PC-3 (cell line): ENCODE data around the gene TXNDC11. TPM values are rescaled to one million over a fixed set of nuclear protein-coding genes. Genes with fewer than 3 reads are reported as not detected.
"Not testable (repeated sequence)": the region's sequence is repeated elsewhere in the genome, so short reads cannot be mapped to it uniquely, and the experiment has no call there.

Source experiments
- ATAC-seq: fragments of 200-7000 bp; cut with Tn5 transposase; 2 replicates; pipeline ENCODE4 v1.9.1; 2020; ENCODE audit warnings: mild to moderate bottlenecking, moderate library complexity
- BruUV-seq: library from RNA; stranded (reverse); fragments of 400-500 nt; replicated peaks from 2 replicates; lab custom pipeline; 2021; lab: Mats Ljungman, UMichigan
- CTCF ChIA-PET: fragments of 300-600 bp; sonication (Branson Sonifier 250); formaldehyde crosslinking; loops from one replicate; lab custom pipeline; 2022; ENCODE audit warnings: antibody characterized with exemption; lab: Charles Lee
- POLR2A ChIA-PET: fragments of 300-600 bp; sonication (Branson Sonifier 250); formaldehyde crosslinking; loops from one replicate; lab custom pipeline; 2022; ENCODE audit warnings: antibody characterized with exemption; ENCODE audit not compliant: unreplicated experiment; lab: Charles Lee
- DNase-seq: peaks from one replicate; pipeline ENCODE4 v3.0.0-alpha.2; 2015
- H2AFZ ChIP-seq: fragments of 300-600 bp; sonication (generic); 2 replicates; pipeline ENCODE4 v1.6.0; 2016; ENCODE audit warnings: antibody characterized with exemption, low read length
- H3F3A ChIP-seq: fragments of 300-600 bp; sonication (generic); one replicate; pipeline ENCODE4 v1.6.0; 2017; ENCODE audit warnings: antibody characterized with exemption, low read length, control low read depth, mild to moderate bottlenecking; ENCODE audit not compliant: unreplicated experiment
- H3K27ac ChIP-seq: fragments of 300-600 bp; sonication (generic); 2 replicates; pipeline ENCODE4 v1.5.1; 2016; ENCODE audit warnings: mild to moderate bottlenecking, low read length
- H3K27me3 ChIP-seq: fragments of 300-600 bp; sonication (generic); 2 replicates; pipeline ENCODE4 v1.6.1; 2016; ENCODE audit warnings: low read length, mixed read lengths
- H3K36me3 ChIP-seq: fragments of 300-600 bp; sonication (generic); 2 replicates; pipeline ENCODE4 v1.6.1; 2016; ENCODE audit warnings: low read depth, mixed run types, low read length, mixed read lengths
- H3K4me1 ChIP-seq: fragments of 300-600 bp; sonication (generic); 2 replicates; pipeline ENCODE4 v1.5.1; 2016; ENCODE audit warnings: low read length; ENCODE audit not compliant: insufficient read depth
- H3K4me2 ChIP-seq: fragments of 300-600 bp; sonication (generic); 2 replicates; pipeline ENCODE4 v1.6.0; 2016; ENCODE audit warnings: low read length
- H3K4me3 ChIP-seq: fragments of 300-600 bp; sonication (generic); 2 replicates; pipeline ENCODE4 v1.5.1; 2016; ENCODE audit warnings: mild to moderate bottlenecking, low read length, mixed read lengths
- H3K79me2 ChIP-seq: fragments of 300-600 bp; sonication (generic); 2 replicates; pipeline ENCODE4 v1.6.1; 2017; ENCODE audit warnings: low read length, mixed read lengths
- H3K9ac ChIP-seq: fragments of 300-600 bp; sonication (generic); 2 replicates; pipeline ENCODE4 v1.6.0; 2016; ENCODE audit warnings: mild to moderate bottlenecking, low read length
- H3K9me2 ChIP-seq: fragments of 300-600 bp; sonication (generic); replicated peaks from 2 replicates; pipeline ENCODE4 v1.6.1; 2016; ENCODE audit warnings: mixed run types, low read length, mixed read lengths
- H3K9me3 ChIP-seq: fragments of 300-600 bp; sonication (generic); 2 replicates; pipeline ENCODE4 v1.6.1; 2016; ENCODE audit warnings: low read length, mixed read lengths
- H4K20me1 ChIP-seq: fragments of 300-600 bp; sonication (generic); 2 replicates; pipeline ENCODE4 v1.6.1; 2016; ENCODE audit warnings: low read length, mixed read lengths
- CTCF ChIP-seq: fragments of 300-600 bp; sonication (generic); conservative IDR thresholded peaks from 2 replicates; pipeline ENCODE4 v1.5.1; 2017; ENCODE audit warnings: antibody characterized with exemption, low read depth, mild to moderate bottlenecking, low read length
- EZH2 ChIP-seq: fragments of 300-600 bp; sonication (generic); IDR thresholded peaks from one replicate; pipeline ENCODE4 v1.6.1; 2017; ENCODE audit warnings: antibody characterized with exemption, mild to moderate bottlenecking, low read length; ENCODE audit not compliant: unreplicated experiment
- EZH2phosphoT487 ChIP-seq: fragments of 300-600 bp; sonication (generic); IDR thresholded peaks from 2 replicates; pipeline ENCODE4 v1.6.1; 2018; ENCODE audit warnings: mild to moderate bottlenecking, antibody characterized with exemption, low read length, borderline replicate concordance
- intact Hi-C: fragments of 100-400 bp; cut with micrococcal nuclease; formaldehyde crosslinking; loops from 2 replicates; pipeline ENCODE4 v1.9.0; 2023
- total RNA-seq: library from RNA; depleted of rRNA; stranded (reverse); fragments of >200 nt; gene quantifications from 2 replicates; pipeline ENCODE4 v1.2.3, GENCODE V29; 2014

The TXNDC11 gene
- total RNA-seq, 1 experiment from 2014 or later = 20.2 TPM

GRCh38 chr16:11788914-11789313 is 46.3 kb upstream of the TXNDC11 start:
- Histone ChIP-seq H3K27me3 (no peaks in the 10 kb centered on the region), H3K4me2 (no peak overlapping the region), H3F3A (no peaks in the 10 kb centered on the region), H3K4me1 (peaks cover 2% of the 10 kb centered on the region; the same call in 1 of the 2 replicates), H3K79me2 (peaks cover 78% of the 10 kb centered on the region), H3K4me3 (no peak overlapping the region), H3K9me2 (no peaks in the 10 kb centered on the region), H3K36me3 (no peaks in the 10 kb centered on the region), H3K9me3 (no peaks in the 10 kb centered on the region), H4K20me1 (peaks cover 6% of the 10 kb centered on the region; the same call in 1 of the 2 replicates), H3K27ac (no peak overlapping the region), H3K9ac (no peak overlapping the region), H2AFZ (no peak overlapping the region)
- POLR2A ChIA-PET = no interaction called here
- no peak for ATAC-seq
- TF ChIP-seq EZH2phosphoT487 = no peak
- intact Hi-C loops = no loop called here
- no TSS peak for BruUV-seq
- DNase-seq = no peak
- CTCF ChIA-PET = no interaction called here

GRCh38 chr16:11784980-11785599 is 42.4 kb upstream of the TXNDC11 start:
- H3K27me3 ChIP-seq, H2AFZ ChIP-seq, H3F3A ChIP-seq, H3K36me3 ChIP-seq, H3K9me3 ChIP-seq, POLR2A ChIA-PET, H3K4me3 ChIP-seq, H3K9me2 ChIP-seq, H3K27ac ChIP-seq, ATAC-seq, H3K4me2 ChIP-seq, intact Hi-C loops, DNase-seq, H3K9ac ChIP-seq, BruUV-seq, CTCF ChIA-PET, H4K20me1 ChIP-seq: not testable (repeated sequence)
- Histone ChIP-seq H3K79me2 (peaks cover 65% of the 10 kb centered on the region), H3K4me1 (peaks cover 19% of the 10 kb centered on the region)

GRCh38 chr16:11784381-11784780 is 41.7 kb upstream of the TXNDC11 start:
- H3K9me3 ChIP-seq, H3K36me3 ChIP-seq, H3F3A ChIP-seq, H3K4me2 ChIP-seq, H3K9me2 ChIP-seq, H4K20me1 ChIP-seq, DNase-seq, ATAC-seq, H3K27me3 ChIP-seq, H3K27ac ChIP-seq, H3K4me3 ChIP-seq, H2AFZ ChIP-seq, BruUV-seq, intact Hi-C loops, CTCF ChIA-PET, H3K9ac ChIP-seq: not testable (repeated sequence)
- POLR2A ChIA-PET = interaction anchor here (0.6 kb wide), 1 partner anchor 528 kb away, joined by 3 read pairs; the partner anchor contains the start of gene SOCS1
- H3K4me1 ChIP-seq = peaks cover 19% of the 10 kb centered on the region
- H3K79me2 ChIP-seq = peaks cover 58% of the 10 kb centered on the region

- peaks cover 19% of the 10 kb centered on the region for H3K4me1 ChIP-seq
- no peaks in the 10 kb centered on the region for H3K9me2 ChIP-seq
- no peak overlapping the region for H3K9ac ChIP-seq
- ChIA-PET CTCF (no interaction called here), POLR2A (interaction anchor here (0.6 kb wide), 1 partner anchor 528 kb away, joined by 3 read pairs; the partner anchor contains the start of gene SOCS1)
- peaks cover 54% of the 10 kb centered on the region for H3K79me2 ChIP-seq
- intact Hi-C loops = no loop called here
- DNase-seq = no peak
- no TSS peak for BruUV-seq
- peaks cover 3% of the 10 kb centered on the region; the same call in 1 of the 2 replicates for H4K20me1 ChIP-seq
- peak overlapping the region; percentile 66 for H3K4me2 ChIP-seq
- TF ChIP-seq EZH2 (no peak), EZH2phosphoT487 (no peak), CTCF (no peak)
- no peaks in the 10 kb centered on the region for H3K9me3 ChIP-seq
- H3K27ac ChIP-seq = peak overlapping the region; percentile 80
- no peaks in the 10 kb centered on the region for H3K36me3 ChIP-seq
- no peaks in the 10 kb centered on the region for H3K27me3 ChIP-seq
- no peaks in the 10 kb centered on the region for H3F3A ChIP-seq
- ATAC-seq = no peak
- H2AFZ ChIP-seq = no peak overlapping the region
- no peak overlapping the region for H3K4me3 ChIP-seq
Measured at GRCh38 chr16:11784038-11784369, 41.3 kb upstream of the TXNDC11 start.
